Stimulated activated CD4-positive, alpha-beta T cell treated with anti-CD3 and anti-CD28 coated beads, Interleukin-15, amount 100 ng/mL, for 24 hours (primary cell): ENCODE results near the gene NR1I3.
"Not testable (repeated sequence)": the region's sequence is repeated elsewhere in the genome, so short reads cannot be mapped to it uniquely, and the experiment has no call there.

ENCODE experiments used
- DNase-seq: peaks from one replicate; pipeline ENCODE4 v3.0.0-alpha.2; 2020

Gene NR1I3

GRCh38 chr1:161238039-161238473 is at the start of gene NR1I3:
TSS of gene NR1I3 (minus strand) at chr1:161238203. CDS start at chr1:161236565, 1,638 bp downstream.
- no peak for DNase-seq

- DNase-seq, result no peak
Observed at GRCh38 chr1:161287482-161288054, 49.6 kb upstream of the NR1I3 start.

GRCh38 chr1:161285521-161285920 is 47.5 kb upstream of the NR1I3 start:
- DNase-seq, result no peak

- DNase-seq, result no peak
Observed at GRCh38 chr1:161285113-161285512, 47.1 kb upstream of the NR1I3 start.

GRCh38 chr1:161282991-161283390 is 45.0 kb upstream of the NR1I3 start:
- no peak for DNase-seq

GRCh38 chr1:161274874-161275273 is 36.9 kb upstream of the NR1I3 start:
- no peak for DNase-seq

GRCh38 chr1:161273402-161273801 is 35.4 kb upstream of the NR1I3 start:
- no peak for DNase-seq

- DNase-seq, result no peak
Observed at GRCh38 chr1:161267321-161267720, 29.3 kb upstream of the NR1I3 start.

GRCh38 chr1:161266836-161267235 is 28.8 kb upstream of the NR1I3 start:
- no peak for DNase-seq

- DNase-seq, result no peak
Observed at GRCh38 chr1:161266202-161266601, 28.2 kb upstream of the NR1I3 start.

- no peak for DNase-seq
Observed at GRCh38 chr1:161265305-161265704, 27.3 kb upstream of the NR1I3 start.

- no peak for DNase-seq
Observed at GRCh38 chr1:161261261-161262235, 23.5 kb upstream of the NR1I3 start.

- DNase-seq, result no peak
Observed at GRCh38 chr1:161260376-161261260, 22.6 kb upstream of the NR1I3 start.

GRCh38 chr1:161259765-161260164 is 21.8 kb upstream of the NR1I3 start:
- no peak for DNase-seq

- no peak for DNase-seq
Observed at GRCh38 chr1:161259345-161259702, 21.3 kb upstream of the NR1I3 start.

GRCh38 chr1:161258439-161259344 is 20.7 kb upstream of the NR1I3 start, which contains the start of gene PCP4L1:
TSS of gene PCP4L1 (plus strand) at chr1:161258745. CDS start at chr1:161258975, 230 bp downstream.
- peak; percentile 68 for DNase-seq

GRCh38 chr1:161257109-161257508 is 19.1 kb upstream of the NR1I3 start:
- DNase-seq, result not testable (repeated sequence)

GRCh38 chr1:161255955-161256520 is 18.0 kb upstream of the NR1I3 start:
- not testable (repeated sequence) for DNase-seq

GRCh38 chr1:161255302-161255701 is 17.3 kb upstream of the NR1I3 start:
- DNase-seq, result not testable (repeated sequence)

GRCh38 chr1:161251579-161251978 is 13.6 kb upstream of the NR1I3 start:
- DNase-seq, result no peak

GRCh38 chr1:161250829-161251228 is 12.8 kb upstream of the NR1I3 start:
- no peak for DNase-seq

GRCh38 chr1:161250100-161250499 is 12.1 kb upstream of the NR1I3 start:
- DNase-seq, result not testable (repeated sequence)
